Hepatic stellate cell (primary cell): ENCODE data around the gene LRRC37A3.
A peak's percentile ranks its signal among the peaks of the same experiment; 100 is the strongest.
"Not testable (repeated sequence)": the region's sequence is repeated elsewhere in the genome, so short reads cannot be mapped to it uniquely, and the experiment has no call there.

Source experiments
- DNase-seq: peaks from one replicate; pipeline ENCODE4 v3.0.0; 2011; ENCODE audit warnings: low spot score

LRRC37A3 gene

GRCh38 chr17:64925244-64925643 lies 6.0 kb upstream of the LRRC37A3 start:
- DNase-seq = not testable (repeated sequence)

DNA sequence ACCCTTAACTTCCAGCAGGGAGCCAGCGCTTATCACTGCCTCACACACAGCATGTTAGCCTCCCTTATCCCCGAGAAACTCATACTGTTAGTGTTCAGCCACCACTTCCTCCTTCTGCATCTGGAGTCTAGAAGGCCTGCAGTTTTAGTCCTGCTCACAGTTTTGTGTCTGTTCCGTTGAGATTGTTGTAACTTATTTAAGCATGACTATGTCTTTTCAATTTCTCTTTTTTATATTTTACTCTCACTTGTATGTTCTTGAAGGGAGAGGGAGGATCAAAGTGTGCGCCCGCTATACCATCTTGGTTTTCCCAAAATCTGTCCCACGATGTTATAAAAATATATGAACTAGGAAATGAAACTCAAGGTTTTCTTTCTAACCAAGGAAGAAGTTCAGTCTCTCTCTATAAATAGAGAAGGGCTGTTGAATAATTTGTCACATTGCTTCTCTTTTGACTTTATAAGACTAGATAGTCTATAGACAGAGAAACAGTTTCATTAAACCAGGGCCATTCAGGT lies 3.8 kb upstream of the LRRC37A3 start:
- DNase-seq = not testable (repeated sequence)

DNA sequence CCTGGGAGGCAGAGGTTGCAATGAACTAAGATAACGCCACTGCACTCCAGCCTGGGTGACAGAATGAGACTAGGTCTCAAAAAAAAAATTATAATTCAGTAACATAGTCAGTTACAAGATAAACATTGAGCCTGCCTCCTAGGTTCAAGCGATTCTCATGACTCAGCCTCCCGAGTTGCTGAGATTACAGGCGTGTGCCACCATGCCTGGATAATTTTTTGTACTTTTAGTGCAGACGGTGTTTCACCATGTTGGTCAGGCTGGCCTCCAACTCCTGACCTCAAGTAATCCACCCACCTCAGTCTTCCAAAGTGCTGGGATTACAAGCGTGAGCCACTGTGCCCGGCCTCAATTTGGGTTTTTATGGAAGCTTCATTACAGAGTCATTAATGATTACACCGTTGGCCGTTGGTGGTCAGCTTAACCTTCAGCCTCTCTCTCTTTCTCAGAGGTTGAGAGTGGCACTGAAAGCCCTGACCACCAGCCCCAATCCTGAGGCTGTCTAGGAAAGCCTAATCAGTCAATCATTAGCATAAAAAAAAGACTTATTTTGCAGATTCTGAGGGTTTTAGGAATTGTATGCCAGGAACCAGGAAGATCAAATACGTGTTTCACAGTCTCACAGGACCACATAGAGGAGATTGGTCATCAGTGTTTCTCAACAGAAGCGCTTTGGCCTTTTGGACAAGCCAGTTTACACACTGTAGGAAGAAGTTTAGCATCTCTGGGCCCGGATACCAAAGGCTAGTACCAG lies 1.3 kb upstream of the LRRC37A3 start:
- no peak for DNase-seq

- no peak for DNase-seq
These were observed 744 bp upstream of the LRRC37A3 start for GRCh38 chr17:64920026-64920418.

- DNase-seq = not testable (repeated sequence)
These were observed 413 bp downstream of the LRRC37A3 start for GRCh38 chr17:64918842-64919288.

DNA sequence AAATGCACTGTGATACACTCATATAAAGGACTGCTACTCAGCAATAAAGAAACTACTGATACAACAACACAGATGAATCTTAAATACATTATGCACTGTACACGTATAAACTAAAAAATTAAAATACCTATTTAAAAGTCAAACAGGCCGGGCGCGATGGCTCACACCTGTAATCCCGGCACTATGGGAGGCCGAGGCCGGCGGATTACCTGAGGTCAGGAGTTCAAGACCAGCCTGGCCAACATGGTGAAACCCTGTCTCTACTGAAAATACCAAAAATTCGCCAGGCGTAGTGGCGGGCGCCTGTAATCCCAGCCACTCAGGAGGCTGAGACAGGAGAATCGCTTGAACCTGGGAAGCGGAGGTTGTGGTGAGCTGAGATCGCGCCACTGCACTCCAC lies 1.7 kb downstream of the LRRC37A3 start:
- not testable (repeated sequence) for DNase-seq

- not testable (repeated sequence) for DNase-seq
These were observed 4.0 kb downstream of the LRRC37A3 start for GRCh38 chr17:64915244-64915643.

- not testable (repeated sequence) for DNase-seq
These were observed 9.1 kb downstream of the LRRC37A3 start for GRCh38 chr17:64910191-64910514.

- DNase-seq = not testable (repeated sequence)
These were observed 9.6 kb downstream of the LRRC37A3 start for GRCh38 chr17:64909511-64910190.

GRCh38 chr17:64904069-64904468 lies 15.2 kb downstream of the LRRC37A3 start:
- not testable (repeated sequence) for DNase-seq

DNA sequence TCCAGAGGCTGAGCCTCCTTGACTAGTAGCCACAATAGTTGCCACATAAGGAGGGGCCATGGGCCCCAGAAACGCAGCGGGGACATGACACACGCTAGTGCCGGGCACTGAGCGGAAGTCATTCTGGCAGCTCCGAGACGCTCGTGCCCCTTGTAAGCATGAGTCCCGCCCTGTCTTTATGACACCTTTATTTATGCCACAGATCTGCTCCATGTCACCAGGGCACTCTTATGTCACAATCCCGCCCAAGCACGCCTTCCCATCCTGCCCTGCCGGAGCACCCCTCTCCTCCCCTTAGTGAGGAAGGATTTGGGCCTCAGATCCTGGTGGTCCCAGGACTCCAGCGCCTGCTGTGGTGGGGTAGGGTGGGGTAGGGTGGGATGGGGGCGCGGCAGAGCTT lies 22.1 kb downstream of the LRRC37A3 start:
- not testable (repeated sequence) for DNase-seq

DNA sequence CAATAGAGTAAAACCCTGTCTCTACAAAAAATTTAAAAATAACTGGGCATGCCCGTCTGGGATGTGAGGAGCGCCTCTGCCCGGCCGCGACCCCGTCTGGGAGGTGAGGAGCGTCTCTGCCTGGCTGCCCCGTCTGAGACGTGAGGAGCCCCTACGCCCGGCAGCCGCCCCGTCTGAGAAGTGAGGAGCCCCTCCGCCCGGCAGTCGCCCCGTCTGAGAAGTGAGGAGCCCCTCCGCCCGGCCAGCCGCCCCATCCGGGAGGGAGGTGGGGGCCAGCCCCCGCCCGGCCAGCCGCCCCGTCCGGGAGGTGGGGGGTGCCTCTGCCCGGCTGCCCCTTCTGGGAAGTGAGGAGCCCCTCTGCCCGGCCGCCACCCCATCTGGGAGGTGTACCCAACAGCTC lies 45.1 kb downstream of the LRRC37A3 start:
- not testable (repeated sequence) for DNase-seq

DNA sequence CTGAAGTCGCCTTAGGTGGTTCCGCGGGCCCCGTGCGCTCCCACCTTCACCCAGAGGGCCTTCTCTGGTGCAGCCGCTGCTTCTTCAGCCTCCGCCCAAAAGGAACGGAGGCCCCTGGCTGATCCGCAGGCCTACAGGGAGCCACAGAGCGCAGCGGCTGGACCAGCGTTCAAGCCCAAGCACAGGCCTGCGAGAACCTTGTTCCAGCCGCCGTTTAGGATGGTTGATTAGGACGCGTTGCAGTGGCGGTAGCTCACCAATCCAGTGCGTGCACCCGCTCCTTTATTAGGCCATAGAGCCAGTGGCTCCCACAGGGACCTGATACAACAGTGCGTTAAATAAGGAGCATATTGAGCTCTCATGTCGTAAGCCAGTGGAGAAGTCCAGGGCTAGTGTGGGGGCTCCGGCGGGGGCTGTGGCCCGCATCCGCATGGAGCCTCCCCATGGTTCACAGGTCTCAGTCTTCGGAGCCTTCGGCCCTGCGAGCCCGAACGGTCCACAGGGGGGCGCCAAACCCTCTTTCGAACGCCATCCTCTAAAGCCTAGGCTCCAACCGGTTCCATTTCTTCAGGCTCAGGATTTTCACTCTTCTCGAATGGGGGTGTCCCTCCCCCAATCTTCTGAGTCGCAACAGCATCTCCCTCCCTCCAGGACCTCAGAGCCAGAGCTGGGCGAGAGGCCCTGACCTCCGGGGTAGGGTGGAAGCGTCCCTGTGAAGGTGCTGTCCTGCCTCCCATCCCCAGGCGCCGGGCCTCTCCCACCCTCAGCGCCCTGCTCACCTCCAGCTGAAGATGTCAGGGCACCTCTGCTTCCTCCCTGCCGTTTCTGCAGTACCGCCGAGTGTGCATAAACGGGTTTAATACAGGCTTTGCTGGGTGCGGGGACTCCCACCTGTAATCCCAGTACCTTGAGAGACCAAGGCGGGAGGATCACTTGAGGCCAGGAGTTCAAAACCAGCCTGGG lies 71.5 kb downstream of the LRRC37A3 start:
- DNase-seq = peak; percentile 18

DNA sequence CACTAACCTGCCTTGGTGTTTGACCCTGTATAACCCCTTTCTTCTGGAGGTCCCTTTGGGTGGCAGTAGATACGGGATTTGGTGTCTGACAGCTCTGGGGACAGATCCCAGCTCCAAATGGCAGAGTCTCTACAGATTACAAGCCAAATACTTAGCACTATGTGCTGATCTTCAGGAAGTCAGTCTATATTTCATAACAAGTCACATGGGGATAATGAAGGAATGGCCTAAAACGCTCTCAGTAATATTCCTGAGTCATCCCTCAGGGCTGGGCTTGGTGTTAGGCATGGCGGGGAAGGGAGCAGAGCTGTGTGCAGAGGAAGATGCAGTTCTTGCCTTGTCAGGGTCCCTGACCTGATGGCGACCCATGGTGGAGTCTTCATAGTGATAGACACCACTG lies 72.4 kb downstream of the LRRC37A3 start:
- not testable (repeated sequence) for DNase-seq

- not testable (repeated sequence) for DNase-seq
These were observed 75.4 kb downstream of the LRRC37A3 start for GRCh38 chr17:64843918-64844317.

DNA sequence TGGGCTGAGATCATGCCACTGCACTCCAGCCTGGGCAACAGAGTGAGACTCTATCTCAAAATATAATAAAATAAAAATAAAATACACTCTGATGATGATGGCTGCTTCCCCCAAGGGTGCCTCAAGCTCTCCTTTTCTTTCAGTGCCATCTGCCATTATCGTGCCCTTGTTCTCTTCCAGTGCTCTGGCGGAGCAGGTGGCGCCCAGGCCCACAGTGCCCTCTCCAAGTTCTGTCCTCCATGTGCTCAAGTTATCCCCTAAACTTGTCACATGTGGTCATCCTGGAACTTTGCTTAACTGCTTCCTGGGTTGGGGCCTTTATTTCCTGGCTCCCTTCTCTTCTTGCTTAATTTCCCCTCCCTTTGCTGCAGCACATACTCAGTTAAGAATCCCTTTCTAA lies 76.4 kb downstream of the LRRC37A3 start:
- DNase-seq = not testable (repeated sequence)

GRCh38 chr17:64840960-64841359 lies 78.3 kb downstream of the LRRC37A3 start:
- DNase-seq = not testable (repeated sequence)

GRCh38 chr17:64838513-64838912 lies 80.8 kb downstream of the LRRC37A3 start:
- not testable (repeated sequence) for DNase-seq

GRCh38 chr17:64837018-64837761 lies 82.1 kb downstream of the LRRC37A3 start:
- peak; percentile 71 for DNase-seq

GRCh38 chr17:64836623-64837017 lies 82.7 kb downstream of the LRRC37A3 start:
- not testable (repeated sequence) for DNase-seq

DNA sequence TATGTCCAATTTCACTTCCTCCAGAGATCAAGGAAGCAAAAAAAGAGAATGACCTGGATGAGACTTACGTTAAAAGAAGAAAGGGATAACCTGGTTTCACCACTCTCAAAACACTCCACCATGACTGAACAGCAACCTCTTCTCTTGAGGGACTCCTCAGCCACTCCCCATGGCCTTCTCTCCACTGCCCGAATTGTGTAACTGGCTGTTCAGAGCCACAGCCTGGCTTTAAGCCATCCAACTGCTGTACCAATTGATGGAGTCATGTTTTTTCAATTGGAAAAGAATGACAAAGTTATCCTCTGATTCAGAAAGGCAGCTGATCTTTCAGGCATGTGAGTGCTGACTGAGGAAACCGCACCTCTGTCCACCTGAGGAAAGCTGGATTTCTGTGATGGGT lies 85.2 kb downstream of the LRRC37A3 start:
- DNase-seq = peak; percentile 8
